ENCODE measurements around the gene JADE2.
"Not testable (repeated sequence)": the region's sequence is repeated elsewhere in the genome, so short reads cannot be mapped to it uniquely, and the experiment has no call there.

Gene JADE2

DNA sequence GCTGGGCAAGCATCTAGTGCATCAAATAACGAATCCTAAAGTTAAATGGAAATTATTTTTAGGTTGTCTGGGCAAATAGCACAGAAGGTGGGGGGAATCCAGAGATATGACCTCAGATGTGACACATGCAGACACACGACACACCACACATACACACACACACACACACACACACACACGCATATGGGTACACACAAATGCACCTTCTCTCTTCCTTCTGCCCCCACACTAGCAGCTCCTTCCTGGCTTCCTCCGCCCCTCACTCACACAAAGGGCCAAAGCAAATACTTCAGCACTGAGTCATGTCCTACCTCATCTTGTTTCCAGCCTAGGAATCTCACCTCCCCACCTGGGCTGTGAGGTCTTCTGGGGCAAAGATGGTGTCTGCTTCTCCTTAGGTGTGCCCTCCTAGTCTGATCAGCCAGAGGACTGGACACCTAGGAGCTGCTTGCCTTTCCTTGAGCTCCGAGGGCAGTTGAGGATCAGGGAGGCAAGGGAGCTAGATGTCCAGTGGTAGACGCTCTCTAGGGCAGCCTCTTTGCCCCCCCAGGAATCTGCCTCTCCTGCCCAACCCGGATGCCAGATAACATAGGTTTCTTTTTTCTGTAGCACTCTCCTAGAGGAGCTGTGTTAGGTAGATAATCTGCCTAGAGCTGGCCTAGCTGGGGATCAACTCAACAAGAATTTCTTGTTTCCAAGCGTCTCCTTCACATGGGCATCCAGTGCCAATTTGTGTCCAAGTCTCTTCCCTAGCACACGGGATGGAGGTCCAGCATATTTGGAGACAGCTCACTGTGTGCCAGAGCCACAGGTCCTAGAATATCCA lies 14.3 kb upstream of the JADE2 start:
- no peak for DNase-seq (ENCODE audit: low read depth)
- no peak overlapping the region for H3K4me3 ChIP-seq (ENCODE audit: low read depth, low read length)
- no peak for TF ChIP-seq MYC (IDR thresholded peaks at IDR 0.05; ENCODE audit: low read depth, low read length)
- TF ChIP-seq, protein P1, sequence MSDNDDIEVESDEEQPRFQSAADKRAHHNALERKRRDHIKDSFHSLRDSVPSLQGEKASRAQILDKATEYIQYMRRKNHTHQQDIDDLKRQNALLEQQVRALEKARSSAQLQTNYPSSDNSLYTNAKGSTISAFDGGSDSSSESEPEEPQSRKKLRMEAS (IDR thresholded peaks at IDR 0.05; ENCODE audit: low read depth, low read length) = no peak
- no peak for TF ChIP-seq POLR2A (IDR thresholded peaks at IDR 0.05; ENCODE audit: extremely low read depth, insufficient read length)
- TF ChIP-seq, protein P2, sequence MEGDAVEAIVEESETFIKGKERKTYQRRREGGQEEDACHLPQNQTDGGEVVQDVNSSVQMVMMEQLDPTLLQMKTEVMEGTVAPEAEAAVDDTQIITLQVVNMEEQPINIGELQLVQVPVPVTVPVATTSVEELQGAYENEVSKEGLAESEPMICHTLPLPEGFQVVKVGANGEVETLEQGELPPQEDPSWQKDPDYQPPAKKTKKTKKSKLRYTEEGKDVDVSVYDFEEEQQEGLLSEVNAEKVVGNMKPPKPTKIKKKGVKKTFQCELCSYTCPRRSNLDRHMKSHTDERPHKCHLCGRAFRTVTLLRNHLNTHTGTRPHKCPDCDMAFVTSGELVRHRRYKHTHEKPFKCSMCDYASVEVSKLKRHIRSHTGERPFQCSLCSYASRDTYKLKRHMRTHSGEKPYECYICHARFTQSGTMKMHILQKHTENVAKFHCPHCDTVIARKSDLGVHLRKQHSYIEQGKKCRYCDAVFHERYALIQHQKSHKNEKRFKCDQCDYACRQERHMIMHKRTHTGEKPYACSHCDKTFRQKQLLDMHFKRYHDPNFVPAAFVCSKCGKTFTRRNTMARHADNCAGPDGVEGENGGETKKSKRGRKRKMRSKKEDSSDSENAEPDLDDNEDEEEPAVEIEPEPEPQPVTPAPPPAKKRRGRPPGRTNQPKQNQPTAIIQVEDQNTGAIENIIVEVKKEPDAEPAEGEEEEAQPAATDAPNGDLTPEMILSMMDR (IDR thresholded peaks at IDR 0.05; ENCODE audit: low read depth, low read length) = no peak

DNA sequence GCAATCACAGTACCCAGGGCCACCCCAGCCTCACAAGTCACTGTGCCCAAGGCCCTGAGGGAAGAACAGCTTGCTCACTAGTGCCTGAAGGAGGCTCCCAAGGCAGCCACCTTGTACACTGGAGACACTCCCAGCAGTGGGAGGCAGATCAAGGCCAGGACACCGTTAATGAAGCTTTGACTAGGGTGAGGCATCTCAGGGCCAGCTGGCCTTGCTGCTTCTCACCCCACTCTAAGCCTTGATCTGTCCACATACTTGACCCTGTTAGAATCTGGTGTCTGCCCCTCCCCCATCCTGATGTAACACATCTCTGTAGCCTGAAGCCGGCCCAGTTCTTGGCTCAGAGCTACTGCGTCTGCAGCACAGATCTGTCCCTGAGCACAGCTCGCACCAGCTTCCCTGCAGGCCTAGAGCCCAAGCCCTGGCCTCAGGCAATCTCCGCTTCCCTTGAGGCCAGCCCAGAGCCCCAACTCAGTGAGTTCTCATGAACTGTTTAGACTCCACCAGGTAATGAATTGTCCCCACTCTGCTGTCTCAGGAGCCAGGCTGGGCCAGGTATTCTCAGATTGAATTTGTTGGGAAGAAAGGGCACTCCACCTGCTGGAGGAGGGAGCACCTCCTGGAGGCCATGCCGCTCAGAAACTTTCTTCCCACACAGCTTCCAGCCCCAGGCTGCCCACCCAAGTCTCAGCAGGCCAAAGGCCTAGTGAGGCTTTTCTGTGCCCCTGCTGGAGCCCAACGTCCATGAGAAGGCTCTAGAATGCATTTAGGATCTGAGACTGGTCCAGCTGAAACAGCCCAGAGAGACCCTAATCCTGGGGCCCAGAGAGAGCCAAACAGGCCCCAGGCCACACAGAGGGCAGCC lies 13.4 kb upstream of the JADE2 start:
- no peak overlapping the region for H3K4me3 ChIP-seq (ENCODE audit: low read depth, low read length)
- TF ChIP-seq MYC (IDR thresholded peaks at IDR 0.05; ENCODE audit: low read depth, low read length) = no peak
- TF ChIP-seq, protein P1 (IDR thresholded peaks at IDR 0.05; ENCODE audit: low read depth, low read length) = no peak
- TF ChIP-seq, protein P2 (IDR thresholded peaks at IDR 0.05; ENCODE audit: low read depth, low read length) = no peak
- DNase-seq (ENCODE audit: low read depth) = peak; percentile 47

DNA sequence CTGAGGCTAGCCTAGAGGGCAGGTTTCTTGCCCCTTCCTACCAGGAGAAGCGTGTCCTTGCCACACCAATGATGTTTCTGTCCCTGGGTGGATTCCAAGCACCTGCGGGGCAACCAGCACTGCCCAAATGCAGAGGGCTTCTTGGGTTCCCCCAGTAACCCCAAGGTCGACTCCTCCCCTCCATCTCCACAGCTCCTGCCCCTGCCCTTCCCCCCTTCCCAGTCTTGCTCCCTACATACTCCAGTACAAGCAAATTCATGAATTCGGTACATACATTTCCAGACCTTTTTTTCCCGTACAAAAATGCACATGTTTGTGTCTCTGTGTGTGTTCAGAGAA lies 12.8 kb upstream of the JADE2 start:
- TF ChIP-seq, protein P2 (IDR thresholded peaks at IDR 0.05; ENCODE audit: low read depth, low read length) = no peak
- no peak for TF ChIP-seq POLR2A (IDR thresholded peaks at IDR 0.05; ENCODE audit: extremely low read depth, insufficient read length)
- TF ChIP-seq, protein P1 (IDR thresholded peaks at IDR 0.05; ENCODE audit: low read depth, low read length) = no peak
- TF ChIP-seq MYC (IDR thresholded peaks at IDR 0.05; ENCODE audit: low read depth, low read length) = no peak
- no peak overlapping the region for H3K4me3 ChIP-seq (ENCODE audit: low read depth, low read length)
- DNase-seq (ENCODE audit: low read depth) = no peak

DNA sequence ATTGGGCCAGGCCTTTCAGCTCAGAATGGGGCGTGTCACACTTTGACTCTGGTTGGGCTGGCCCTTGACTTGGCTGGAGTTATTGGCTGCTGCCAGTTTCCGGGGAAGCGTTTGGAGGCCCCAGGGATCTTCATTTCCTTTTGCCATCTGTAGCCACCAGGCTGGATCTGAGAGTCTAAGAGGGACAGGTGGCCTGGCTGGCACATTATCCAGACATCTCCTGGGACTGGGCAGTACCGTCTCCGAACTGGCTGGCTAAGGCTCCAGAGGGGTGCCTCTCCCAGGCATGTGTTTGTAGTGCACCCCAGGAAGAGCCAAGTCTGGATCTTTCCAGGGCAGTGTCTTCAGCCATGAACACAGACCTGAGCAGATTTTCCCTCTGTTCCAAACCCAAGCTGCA lies 9.7 kb upstream of the JADE2 start:
- TF ChIP-seq MYC (IDR thresholded peaks at IDR 0.05; ENCODE audit: low read depth, low read length) = no peak
- no peak for DNase-seq (ENCODE audit: low read depth)
- H3K4me3 ChIP-seq (ENCODE audit: low read depth, low read length) = no peak overlapping the region

DNA sequence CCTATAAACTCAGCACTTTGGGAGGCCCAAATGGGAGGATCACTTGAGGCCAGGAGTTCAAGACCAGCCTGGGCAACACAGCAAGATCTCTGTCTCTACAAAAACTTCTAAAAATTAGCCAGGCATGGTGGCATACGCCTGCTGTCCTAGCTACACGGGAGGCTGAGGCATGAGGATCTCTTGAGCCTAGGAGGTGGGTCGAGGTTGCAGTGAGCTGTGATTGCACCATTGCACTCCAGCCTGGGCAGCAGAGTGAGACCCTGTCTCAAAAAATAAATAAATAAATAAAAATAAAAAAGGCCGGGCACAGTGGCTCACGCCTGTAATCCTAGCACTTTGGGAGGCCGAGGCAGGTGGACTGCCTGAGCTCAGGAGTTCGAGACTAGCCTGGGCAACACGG lies 8.5 kb upstream of the JADE2 start:
- not testable (repeated sequence) for DNase-seq (ENCODE audit: low read depth); H3K4me3 ChIP-seq (ENCODE audit: low read depth, low read length)

DNA sequence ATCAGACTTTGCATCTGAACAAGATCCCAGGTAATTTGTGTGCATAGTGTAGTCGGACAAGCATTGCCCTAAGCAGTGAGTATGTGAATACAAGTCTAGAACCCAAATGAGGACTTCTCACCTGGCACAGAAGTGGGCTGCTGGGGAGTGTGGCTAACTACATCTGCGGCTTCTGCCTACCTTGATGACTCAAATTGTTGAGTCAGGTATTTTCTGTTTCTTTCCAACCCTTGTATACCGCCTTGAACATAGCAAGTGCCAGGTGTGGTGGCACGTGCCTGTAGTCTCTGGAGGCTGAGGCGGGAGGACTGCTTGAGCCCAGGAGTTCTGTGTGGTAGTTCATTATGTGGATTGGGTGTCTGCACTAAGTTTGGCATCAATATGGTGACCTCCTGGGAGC lies 7.9 kb upstream of the JADE2 start:
- TF ChIP-seq MYC (IDR thresholded peaks at IDR 0.05; ENCODE audit: low read depth, low read length) (no peak), POLR2A (IDR thresholded peaks at IDR 0.05; ENCODE audit: extremely low read depth, insufficient read length) (no peak)
- no peak overlapping the region for H3K4me3 ChIP-seq (ENCODE audit: low read depth, low read length)
- DNase-seq (ENCODE audit: low read depth) = no peak

DNA sequence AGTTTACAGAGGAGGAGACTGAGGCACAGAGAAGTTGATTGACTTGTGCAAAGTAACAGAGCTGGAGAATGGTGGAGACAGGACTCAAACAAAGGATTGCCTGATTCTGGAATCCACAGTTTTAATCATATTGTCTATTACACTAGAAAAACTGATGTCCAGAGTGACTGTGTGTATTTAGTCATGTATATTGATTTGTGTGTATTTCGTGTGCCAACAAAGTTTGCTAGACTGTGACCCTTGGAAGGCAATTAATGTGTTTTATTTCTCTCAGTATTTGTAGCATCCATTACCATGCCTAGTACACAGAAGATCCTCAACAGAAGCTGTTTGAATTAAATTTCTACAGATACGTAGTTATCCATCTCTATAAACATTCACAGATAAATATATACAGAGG lies 5.5 kb upstream of the JADE2 start:
- DNase-seq (ENCODE audit: low read depth) = no peak
- TF ChIP-seq, protein P2 (IDR thresholded peaks at IDR 0.05; ENCODE audit: low read depth, low read length) = no peak
- TF ChIP-seq MYC (IDR thresholded peaks at IDR 0.05; ENCODE audit: low read depth, low read length) (no peak), POLR2A (IDR thresholded peaks at IDR 0.05; ENCODE audit: extremely low read depth, insufficient read length) (no peak)
- TF ChIP-seq, protein P1 (IDR thresholded peaks at IDR 0.05; ENCODE audit: low read depth, low read length) = no peak
- no peak overlapping the region for H3K4me3 ChIP-seq (ENCODE audit: low read depth, low read length)

Measured in NB4 (cell line).